HepG2 (cell line): ENCODE measurements around the gene RPTOR. TPM values are rescaled to one million over a fixed set of nuclear protein-coding genes. Genes with fewer than 3 reads are reported as not detected.

Source experiments
- ATAC-seq: fragments of 200-7000 bp; cut with Tn5 transposase; 3 replicates; pipeline ENCODE4 v1.9.1; 2020; ENCODE audit warnings: mild to moderate bottlenecking, moderate library complexity
- BruUV-seq: library from RNA; stranded (reverse); fragments of 400-500 nt; replicated peaks from 2 replicates; lab custom pipeline; 2021; lab: Mats Ljungman, UMichigan
- CTCF ChIA-PET: fragments of 300-600 bp; formaldehyde crosslinking; extraction: SDS; loops from one replicate; lab custom pipeline; 2021; ENCODE audit warnings: low total read pairs, inconsistent platforms, low intra/inter-chr PET ratio; lab: Yijun Ruan, JAX
- POLR2A ChIA-PET: fragments of 350-600 bp; sonication (Branson Sonifier 250); formaldehyde crosslinking; loops from one replicate; lab custom pipeline; 2020; ENCODE audit warnings: antibody characterized with exemption, inconsistent platforms; lab: Yijun Ruan, JAX
- DNase-seq: peaks from one replicate; pipeline ENCODE4 v3.0.0-alpha.2; 2015; ENCODE audit warnings: low spot score
- FAIRE-seq: peaks from 3 replicates; lab custom pipeline; 2011; peaks lifted over from hg19 to GRCh38; lab: Jason Lieb, UNC
- H2AFZ ChIP-seq: one replicate; pipeline ENCODE4 v1.6.1; 2011; ENCODE audit warnings: low read length, inconsistent platforms
- H3K27ac ChIP-seq: fragments of 300-600 bp; 3 replicates; pipeline ENCODE4 v1.8.0; 2011; ENCODE audit warnings: mixed run types, mild to moderate bottlenecking, mixed read lengths, low read length, inconsistent platforms; ENCODE audit not compliant: insufficient read depth; ENCODE audit errors: extremely low read length
- H3K27me3 ChIP-seq, 2 experiments: fragments of 200-600 bp in 1 of 2; 2 replicates in 1 of 2; 3 replicates in 1 of 2; pipeline versions ENCODE4 v1.6.0 to v1.8.0; 2011; ENCODE audit warnings: low read length in 2 of 2, mild to moderate bottlenecking in 2 of 2, moderate library complexity in 2 of 2, inconsistent platforms in 1 of 2; ENCODE audit not compliant: insufficient read depth in 2 of 2, control insufficient read depth in 1 of 2
- H3K36me3 ChIP-seq, 2 experiments: fragments of 200-600 bp in 1 of 2; replicated peaks in 1 of 2; 2 replicates in 1 of 2; 3 replicates in 1 of 2; pipeline versions ENCODE4 v1.5.1 to v1.8.0; 2011; ENCODE audit warnings: low read length in 2 of 2, inconsistent platforms in 1 of 2; ENCODE audit not compliant: insufficient read depth in 2 of 2, control insufficient read depth in 1 of 2
- H3K4me1 ChIP-seq: 2 replicates; pipeline ENCODE4 v1.5.1; 2012; ENCODE audit warnings: low read length, inconsistent platforms; ENCODE audit not compliant: insufficient read depth
- H3K4me2 ChIP-seq: 2 replicates; pipeline ENCODE4 v1.6.0; 2011; ENCODE audit warnings: low read depth, low read length, inconsistent platforms
- H3K4me3 ChIP-seq, 3 experiments: fragments of 200-600 bp in 1 of 3; sonication (generic), shearing (Covaris generic) in 1 of 3; replicated peaks in 1 of 3; 2 replicates each; pipeline ENCODE4 v1.5.1; 2011 to 2016; ENCODE audit warnings: low read length in 3 of 3, inconsistent platforms in 2 of 3, low read depth in 2 of 3, mild to moderate bottlenecking in 2 of 3, control low read depth in 1 of 3, mixed read lengths in 1 of 3; ENCODE audit not compliant: insufficient read depth in 1 of 3
- H3K79me2 ChIP-seq: one replicate; pipeline ENCODE4 v1.6.1; 2011; ENCODE audit warnings: low read length, inconsistent platforms; ENCODE audit not compliant: insufficient read depth
- H3K9ac ChIP-seq: 2 replicates; pipeline ENCODE4 v1.6.0; 2011; ENCODE audit warnings: mild to moderate bottlenecking, low read depth, low read length, inconsistent platforms; ENCODE audit not compliant: insufficient read depth
- H3K9me3 ChIP-seq: 2 replicates; pipeline ENCODE4 v1.5.1; 2012; ENCODE audit warnings: mild to moderate bottlenecking, low read length
- H4K20me1 ChIP-seq: 2 replicates; pipeline ENCODE4 v1.6.0; 2011; ENCODE audit warnings: inconsistent platforms, mild to moderate bottlenecking, low read length, moderate library complexity; ENCODE audit not compliant: insufficient read depth
- ATF3 ChIP-seq: sonication (generic); formaldehyde crosslinking; IDR thresholded peaks from 2 replicates; pipeline ENCODE4 v1.4.0; 2020; ENCODE audit warnings: missing genetic modification reagents
- ATRX ChIP-seq: sonication (generic); formaldehyde crosslinking; IDR thresholded peaks from 2 replicates; pipeline ENCODE4 v1.4.0; 2020; ENCODE audit warnings: missing genetic modification reagents, borderline replicate concordance
- CREM ChIP-seq, 2 experiments: sonication (generic) in 1 of 2; formaldehyde crosslinking in 1 of 2; IDR thresholded peaks; 2 replicates each; pipeline versions ENCODE4 v1.4.0 to v1.6.1; 2016 to 2020; ENCODE audit warnings: antibody characterized with exemption in 1 of 2, mild to moderate bottlenecking in 1 of 2, missing genetic modification reagents in 1 of 2
- ELF4 ChIP-seq: sonication (generic); formaldehyde crosslinking; IDR thresholded peaks from 2 replicates; pipeline ENCODE4 v1.5.0; 2020; ENCODE audit warnings: missing genetic modification reagents, mild to moderate bottlenecking, moderate library complexity, borderline replicate concordance
- GPN1 ChIP-seq: sonication (generic); formaldehyde crosslinking; IDR thresholded peaks from 2 replicates; pipeline ENCODE4 v1.5.1; 2020; ENCODE audit warnings: missing genetic modification reagents, borderline replicate concordance
- KMT2A ChIP-seq: sonication (generic); formaldehyde crosslinking; IDR thresholded peaks from 2 replicates; pipeline ENCODE4 v1.4.0; 2020; ENCODE audit warnings: missing genetic modification reagents
- MED8 ChIP-seq: sonication (generic); formaldehyde crosslinking; IDR thresholded peaks from 2 replicates; pipeline ENCODE4 v1.8.1; 2023; ENCODE audit warnings: mild to moderate bottlenecking, missing genetic modification reagents; ENCODE audit not compliant: insufficient replicate concordance
- NAIF1 ChIP-seq: sonication (generic); formaldehyde crosslinking; IDR thresholded peaks from 2 replicates; pipeline ENCODE4 v1.5.0; 2020; ENCODE audit warnings: mild to moderate bottlenecking, missing genetic modification reagents, borderline replicate concordance
- NCOA2 ChIP-seq: sonication (generic); formaldehyde crosslinking; IDR thresholded peaks from 2 replicates; pipeline ENCODE4 v1.8.0; 2022; ENCODE audit warnings: inconsistent platforms
- SALL1 ChIP-seq: sonication (generic); formaldehyde crosslinking; IDR thresholded peaks from 2 replicates; pipeline ENCODE4 v1.8.0; 2022; ENCODE audit warnings: mild to moderate bottlenecking, missing genetic modification reagents
- SOX6 ChIP-seq, 2 experiments: fragments of 450-650 bp in 1 of 2; sonication (generic) in 1 of 2; formaldehyde crosslinking in 1 of 2; IDR thresholded peaks; 2 replicates each; pipeline versions ENCODE4 v1.4.0 to v1.6.1; 2017 to 2020; ENCODE audit warnings: antibody characterized with exemption in 1 of 2, mild to moderate bottlenecking in 1 of 2, missing genetic modification reagents in 1 of 2
- YY1 ChIP-seq: IDR thresholded peaks from 2 replicates; pipeline ENCODE4 v1.6.1; 2011; ENCODE audit warnings: low read length, low read depth, moderate library complexity, mild to moderate bottlenecking; ENCODE audit not compliant: insufficient read depth, insufficient replicate concordance
- ZBTB42 ChIP-seq: sonication (generic); formaldehyde crosslinking; IDR thresholded peaks from 2 replicates; pipeline ENCODE4 v1.5.0; 2020; ENCODE audit warnings: mild to moderate bottlenecking, missing genetic modification reagents
- ZIK1 ChIP-seq: sonication (generic); formaldehyde crosslinking; IDR thresholded peaks from 2 replicates; pipeline ENCODE4 v1.5.0; 2020; ENCODE audit warnings: mild to moderate bottlenecking, low read depth, missing genetic modification reagents, borderline replicate concordance
- ZNF20 ChIP-seq: sonication (generic); formaldehyde crosslinking; IDR thresholded peaks from 2 replicates; pipeline ENCODE4 v1.4.0; 2020; ENCODE audit warnings: mild to moderate bottlenecking, moderate library complexity, missing genetic modification reagents
- ZNF205 ChIP-seq: IDR thresholded peaks from 2 replicates; pipeline ENCODE4 v1.6.1; 2018; ENCODE audit warnings: missing biosample characterization, missing genetic modification reagents
- ZNF232 ChIP-seq: sonication (generic); formaldehyde crosslinking; IDR thresholded peaks from 2 replicates; pipeline ENCODE4 v1.4.0; 2020; ENCODE audit warnings: missing genetic modification reagents, borderline replicate concordance
- ZNF530 ChIP-seq: sonication (generic); formaldehyde crosslinking; IDR thresholded peaks from 2 replicates; pipeline ENCODE4 v1.5.0; 2020; ENCODE audit warnings: low read depth, mild to moderate bottlenecking, missing genetic modification reagents
- ZNF7 ChIP-seq: IDR thresholded peaks from 2 replicates; pipeline ENCODE4 v1.6.1; 2016; ENCODE audit warnings: missing biosample characterization, missing genetic modification reagents
- ZNF720 ChIP-seq: sonication (generic); formaldehyde crosslinking; IDR thresholded peaks from 2 replicates; pipeline ENCODE4 v1.4.0; 2020; ENCODE audit warnings: missing genetic modification reagents
- WGBS: methylation state at CpG from one replicate; pipeline ENCODE4 v1.1.6; 2017; ENCODE audit warnings: low lambda C conversion rate; 5-methylcytosine and 5-hydroxymethylcytosine counted together
- in situ Hi-C: cut with HindIII; loops from 2 replicates; pipeline ENCODE4 v1.10.0; 2017; ENCODE audit warnings: low pct_unique_long_range_greater_than_20kb; ENCODE audit not compliant: extremely low pct_ligation_motif_present
- intact Hi-C: fragments of 100-400 bp; cut with micrococcal nuclease; formaldehyde crosslinking; loops from one replicate; pipeline ENCODE4 v1.10.0; 2022; ENCODE audit not compliant: unreplicated experiment
- polyA plus RNA-seq, 8 experiments: library from polyadenylated mRNA; depleted of rRNA in 3 of 8; stranded (reverse) in 7 of 8; unstranded in 1 of 8; fragments of >200 nt; fragmentation: Illumina TruSeq in 4 of 8; extraction: Trizol in 4 of 8; gene quantifications; 2 replicates each; pipeline versions ENCODE4 v1.2.1 to v1.2.3, GENCODE V29; 2011 to 2016; ENCODE audit warnings: low read depth in 4 of 8, missing spikeins in 1 of 8, mixed read lengths in 1 of 8; ENCODE audit not compliant: insufficient read depth in 1 of 8
- total RNA-seq, 5 experiments: library from RNA; depleted of rRNA; stranded (reverse); fragments of >200 nt; fragmentation: Illumina TruSeq; extraction: Trizol; gene quantifications; 2 replicates each; pipeline ENCODE4 v1.2.3, GENCODE V29; 2016; ENCODE audit warnings: low read depth in 1 of 5
- TF ChIP-seq, protein P1 (sequence below): sonication (generic); formaldehyde crosslinking; IDR thresholded peaks from 2 replicates; pipeline ENCODE4 v1.4.0; 2020; ENCODE audit warnings: missing genetic modification reagents

Gene RPTOR
- total and polyA plus RNA-seq, 2 of the 13 experiments (the other 11 are each of a cell fraction or from before 2014, with no cell fraction given) = 6.6 to 25.3 TPM

DNA sequence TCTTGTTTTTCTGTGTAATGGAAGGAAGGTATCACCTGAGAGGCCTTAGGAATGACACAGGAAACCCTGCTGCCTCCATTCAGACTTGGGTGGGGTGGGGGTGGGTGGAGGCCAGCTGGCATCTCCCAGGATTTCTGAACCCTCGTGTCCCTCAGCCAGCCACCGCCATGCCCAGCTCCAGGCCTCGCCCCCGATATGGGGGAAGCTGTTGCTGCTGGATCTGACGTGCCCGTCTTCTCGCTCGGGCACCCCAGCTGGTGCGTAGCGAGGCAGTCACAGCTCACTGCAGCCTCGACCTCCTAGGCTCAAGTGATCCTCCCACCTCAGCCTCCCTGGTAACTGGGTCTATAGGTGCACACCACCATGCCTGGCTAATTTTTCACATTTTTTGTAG is 227.0 kb downstream of the RPTOR start:
- 89% methylated on average over 11 of the region's 11 CpGs for WGBS
- no peak overlapping the region for H3K27ac ChIP-seq
- no peaks in the 10 kb centered on the region for H3K4me1 ChIP-seq
- H3K36me3 ChIP-seq = peaks cover 14 to 48% of the 10 kb centered on the region in 2 experiments
- H3K4me2 ChIP-seq = no peak overlapping the region
- no peaks in the 10 kb centered on the region for H3K27me3 ChIP-seq
- ATAC-seq (no peak), DNase-seq (no peak), FAIRE-seq (no peak)
- intact Hi-C loops (no loop called here), in situ Hi-C loops (no loop called here)
- H2AFZ ChIP-seq = no peak overlapping the region
- CTCF ChIA-PET = no interaction called here
- H3K9ac ChIP-seq = no peak overlapping the region
- H3K9me3 ChIP-seq = no peaks in the 10 kb centered on the region
- BruUV-seq = no TSS peak
- TF ChIP-seq ZBTB42 (CRISPR knock-in tag) (no peak), NCOA2 (CRISPR knock-in tag) (no peak), NAIF1 (CRISPR knock-in tag) (no peak), YY1 (no peak), ZIK1 (no peak), CREM (IDR thresholded peaks at IDR 0.05) (no peak), CREM (CRISPR knock-in tag; IDR thresholded peaks at IDR 0.05) (no peak), ZNF232 (no peak), MED8 (no peak)
- POLR2A ChIA-PET = no interaction called here
- H3K79me2 ChIP-seq = no peaks in the 10 kb centered on the region
- H3K4me3 ChIP-seq = no peak overlapping the region
- H4K20me1 ChIP-seq = no peaks in the 10 kb centered on the region; the same call in 1 of the 2 replicates

- H3K4me2 ChIP-seq = no peak overlapping the region
- 96% methylated on average over 5 of the region's 8 CpGs for WGBS
- H4K20me1 ChIP-seq = no peaks in the 10 kb centered on the region; the same call in 1 of the 2 replicates
- H3K27ac ChIP-seq = no peak overlapping the region
- H3K79me2 ChIP-seq = no peaks in the 10 kb centered on the region
- no peak overlapping the region for H3K4me3 ChIP-seq
- ChIA-PET POLR2A (no interaction called here), CTCF (no interaction called here)
- DNase-seq (no peak), FAIRE-seq (no peak), ATAC-seq (no peak)
- in situ Hi-C loops (no loop called here), intact Hi-C loops (no loop called here)
- no peaks in the 10 kb centered on the region for H3K27me3 ChIP-seq
- no peaks in the 10 kb centered on the region for H3K9me3 ChIP-seq
- no peak overlapping the region for H3K9ac ChIP-seq
- H2AFZ ChIP-seq = no peak overlapping the region
- H3K36me3 ChIP-seq = peaks cover 15 to 52% of the 10 kb centered on the region in 2 experiments
- H3K4me1 ChIP-seq = no peaks in the 10 kb centered on the region
- BruUV-seq = no TSS peak
- no peak for TF ChIP-seq ZNF7 (CRISPR knock-in tag)
- TF ChIP-seq ZNF20 (CRISPR knock-in tag) = no peak
- TF ChIP-seq KMT2A = no peak
- no peak for TF ChIP-seq SALL1 (CRISPR knock-in tag)
- no peak for TF ChIP-seq ELF4 (CRISPR knock-in tag)
- no peak for TF ChIP-seq ZNF205 (CRISPR knock-in tag)
- TF ChIP-seq ZNF530 (CRISPR knock-in tag) = no peak
- no peak for TF ChIP-seq GPN1 (CRISPR knock-in tag)
- TF ChIP-seq, protein P1, sequence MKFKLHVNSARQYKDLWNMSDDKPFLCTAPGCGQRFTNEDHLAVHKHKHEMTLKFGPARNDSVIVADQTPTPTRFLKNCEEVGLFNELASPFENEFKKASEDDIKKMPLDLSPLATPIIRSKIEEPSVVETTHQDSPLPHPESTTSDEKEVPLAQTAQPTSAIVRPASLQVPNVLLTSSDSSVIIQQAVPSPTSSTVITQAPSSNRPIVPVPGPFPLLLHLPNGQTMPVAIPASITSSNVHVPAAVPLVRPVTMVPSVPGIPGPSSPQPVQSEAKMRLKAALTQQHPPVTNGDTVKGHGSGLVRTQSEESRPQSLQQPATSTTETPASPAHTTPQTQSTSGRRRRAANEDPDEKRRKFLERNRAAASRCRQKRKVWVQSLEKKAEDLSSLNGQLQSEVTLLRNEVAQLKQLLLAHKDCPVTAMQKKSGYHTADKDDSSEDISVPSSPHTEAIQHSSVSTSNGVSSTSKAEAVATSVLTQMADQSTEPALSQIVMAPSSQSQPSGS (CRISPR knock-in tag) = no peak
- no peak for TF ChIP-seq ATRX (CRISPR knock-in tag)
- TF ChIP-seq ZNF720 (CRISPR knock-in tag) = no peak
- no peak for TF ChIP-seq ATF3 (CRISPR knock-in tag)
- no peak for TF ChIP-seq SOX6 (IDR thresholded peaks at IDR 0.05)
- no peak for TF ChIP-seq SOX6 (CRISPR knock-in tag; IDR thresholded peaks at IDR 0.05)
Measured at GRCh38 chr17:80772906-80773242, 228.2 kb downstream of the RPTOR start.
